ENCODE results near the gene PALLD. TPM values are rescaled to one million over a fixed set of nuclear protein-coding genes. Genes with fewer than 3 reads are reported as not detected.

Gene PALLD
- total RNA-seq, 4 donors from 2014 or later: 1,036 to 2,270 (median 2,202) TPM

GRCh38 chr4:168766604-168767316 lies 269.9 kb downstream of the PALLD start:
- Histone ChIP-seq H3K4me3 (no peak overlapping the region), H3K4me1 (peaks cover 0 to 41% (median 4%) of the 10 kb centered on the region in 3 donors), H3K27ac (peak overlapping the region in 3 of 4 donors; percentile 23 to 65 (median 48)), H3K9me3 (no peaks in the 10 kb centered on the region), H3K36me3 (no peaks in the 10 kb centered on the region), H3K27me3 (no peaks in the 10 kb centered on the region)
- peak; percentile 50 for ATAC-seq
- 53 to 73% methylated on average over 6 to 8 of the region's 8 CpGs for WGBS, 2 donors (ENCODE audit: low coverage in 1 of 2)
- no peak for TF ChIP-seq POLR2AphosphoS5 (IDR thresholded peaks at IDR 0.05)

- no peak overlapping the region for H3K4me3 ChIP-seq
- no peaks in the 10 kb centered on the region for H3K9me3 ChIP-seq
- 19 to 40% methylated on average over 1 to 4 of the region's 4 CpGs for WGBS, 2 donors (ENCODE audit: low coverage in 1 of 2)
- TF ChIP-seq POLR2A (IDR thresholded peaks at IDR 0.05) (no peak), CTCF (IDR thresholded peaks at IDR 0.05) (no peak), EP300 (IDR thresholded peaks at IDR 0.05) (no peak), POLR2AphosphoS5 (IDR thresholded peaks at IDR 0.05) (peak; percentile 30)
- H3K27me3 ChIP-seq: no peaks in the 10 kb centered on the region
- peaks cover 0 to 41% (median 4%) of the 10 kb centered on the region in 3 donors for H3K4me1 ChIP-seq
- H3K27ac ChIP-seq: peak overlapping the region in 3 of 4 donors; percentile 25 to 61 (median 39)
- H3K36me3 ChIP-seq: no peaks in the 10 kb centered on the region
- ATAC-seq: peak; percentile 23
Measured at GRCh38 chr4:168769416-168769815, 272.6 kb downstream of the PALLD start.

GRCh38 chr4:168769837-168770236 lies 273.0 kb downstream of the PALLD start:
- WGBS, 2 donors (ENCODE audit: low coverage in 1 of 2): 24 to 40% methylated on average over 1 of the region's 1 CpG
- Histone ChIP-seq H3K9me3 (no peaks in the 10 kb centered on the region), H3K27me3 (no peaks in the 10 kb centered on the region), H3K36me3 (no peaks in the 10 kb centered on the region), H3K4me1 (peaks cover 0 to 39% (median 4%) of the 10 kb centered on the region in 3 donors), H3K27ac (peak overlapping the region in 3 of 4 donors; percentile 35 to 61 (median 39)), H3K4me3 (no peak overlapping the region)
- no peak for ATAC-seq
- no peak for TF ChIP-seq CTCF (IDR thresholded peaks at IDR 0.05)
- no peak for TF ChIP-seq POLR2A (IDR thresholded peaks at IDR 0.05)
- TF ChIP-seq EP300 (IDR thresholded peaks at IDR 0.05): no peak
- TF ChIP-seq POLR2AphosphoS5 (IDR thresholded peaks at IDR 0.05): no peak

DNA sequence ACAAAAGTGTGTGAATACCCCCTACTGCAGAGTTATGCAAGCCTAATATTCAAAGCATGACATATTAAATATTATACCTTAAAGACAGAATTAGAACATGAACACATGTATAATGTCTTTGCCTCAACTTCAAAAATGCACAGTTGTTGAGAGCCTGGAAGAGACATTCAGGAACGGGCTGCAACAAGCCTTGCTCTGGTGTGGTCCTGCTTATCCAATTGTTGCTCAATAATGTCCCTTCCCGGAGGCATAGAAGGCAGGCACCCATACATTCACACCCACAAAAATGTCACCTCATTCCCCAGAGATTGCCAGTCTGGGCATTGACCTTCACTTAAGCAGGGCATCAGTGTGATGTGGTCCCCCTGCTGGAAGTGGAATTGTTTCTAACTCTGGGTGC lies 274.4 kb downstream of the PALLD start:
- ATAC-seq: no peak
- no peak for TF ChIP-seq EP300 (IDR thresholded peaks at IDR 0.05)
- no peak for TF ChIP-seq CTCF (IDR thresholded peaks at IDR 0.05)
- no peak for TF ChIP-seq POLR2A (IDR thresholded peaks at IDR 0.05)
- 85 to 100% methylated on average over 1 to 2 of the region's 2 CpGs for WGBS, 2 donors (ENCODE audit: low coverage in 1 of 2)
- Histone ChIP-seq H3K27me3 (no peaks in the 10 kb centered on the region), H3K4me3 (no peak overlapping the region), H3K27ac (no peak overlapping the region), H3K9me3 (peaks cover 0 to 4% (median 0%) of the 10 kb centered on the region in 3 donors), H3K36me3 (no peaks in the 10 kb centered on the region), H3K4me1 (peaks cover 0 to 25% (median 4%) of the 10 kb centered on the region in 3 donors)

GRCh38 chr4:168773388-168774195 lies 276.7 kb downstream of the PALLD start:
- Histone ChIP-seq H3K27ac (no peak overlapping the region), H3K36me3 (no peaks in the 10 kb centered on the region), H3K4me1 (peaks cover 0 to 20% (median 4%) of the 10 kb centered on the region in 3 donors), H3K27me3 (no peaks in the 10 kb centered on the region), H3K4me3 (no peak overlapping the region), H3K9me3 (peaks cover 0 to 7% (median 0%) of the 10 kb centered on the region in 3 donors)
- no peak for ATAC-seq
- 75 to 88% methylated on average over 6 to 12 of the region's 12 CpGs for WGBS, 2 donors (ENCODE audit: low coverage in 1 of 2)
- no peak for TF ChIP-seq CTCF (IDR thresholded peaks at IDR 0.05)
- no peak for TF ChIP-seq EP300 (IDR thresholded peaks at IDR 0.05)
- no peak for TF ChIP-seq POLR2A (IDR thresholded peaks at IDR 0.05)
- no peak for TF ChIP-seq POLR2AphosphoS5 (IDR thresholded peaks at IDR 0.05)

All from gastroesophageal sphincter (tissue), 4 donors.